A549 (cell line): Measurements from ENCODE around the gene PNLDC1. TPM values are rescaled to one million over a fixed set of nuclear protein-coding genes. Genes with fewer than 3 reads are reported as not detected.

Experiments used
- ATAC-seq, 2 experiments: fragments of 200-7000 bp in 1 of 2; fragments of >200 bp in 1 of 2; cut with Nextera tagmentation in 1 of 2; cut with Tn5 transposase in 1 of 2; 3 replicates each; pipeline versions ENCODE4 v1.8.0 to v1.9.1; 2018 to 2020; ENCODE audit warnings: mild to moderate bottlenecking in 1 of 2, moderate library complexity in 1 of 2
- CTCF ChIA-PET: fragments of 300-600 bp; sonication (Branson Sonifier 250); formaldehyde crosslinking; extraction: SDS; loops from one replicate; lab custom pipeline; 2021; ENCODE audit warnings: antibody characterized with exemption, inconsistent platforms; lab: Yijun Ruan, JAX
- POLR2A ChIA-PET: fragments of 350-600 bp; formaldehyde crosslinking; extraction: SDS; loops from one replicate; lab custom pipeline; 2021; ENCODE audit warnings: antibody characterized with exemption, inconsistent platforms; lab: Yijun Ruan, JAX
- DNase-seq, 2 experiments: peaks; one replicate each; pipeline versions ENCODE4 v3.0.0 to v3.0.0-alpha.2; 2011 to 2016; ENCODE audit warnings: low read depth in 1 of 2, low spot score in 1 of 2
- FAIRE-seq: peaks from 2 replicates; lab custom pipeline; 2011; peaks lifted over from hg19 to GRCh38; lab: Jason Lieb, UNC
- H3K27ac ChIP-seq, 2 experiments: fragments of >200 bp; sonication (Bioruptor Twin); formaldehyde crosslinking; 3 replicates each; pipeline ENCODE4 v1.5.1; 2016 to 2017
- H3K4me1 ChIP-seq: fragments of >200 bp; sonication (Bioruptor Twin); formaldehyde crosslinking; 3 replicates; pipeline ENCODE4 v1.6.1; 2016
- H3K4me2 ChIP-seq: fragments of >200 bp; sonication (Bioruptor Twin); formaldehyde crosslinking; 3 replicates; pipeline ENCODE4 v1.6.1; 2016
- H3K4me3 ChIP-seq: fragments of >200 bp; sonication (Bioruptor Twin); formaldehyde crosslinking; 3 replicates; pipeline ENCODE4 v1.5.1; 2016
- H3K9me3 ChIP-seq: fragments of >200 bp; sonication (Bioruptor Twin); formaldehyde crosslinking; 3 replicates; pipeline ENCODE4 v1.6.1; 2016
- ATOH8 ChIP-seq: fragments of 250-450 bp; sonication (Bioruptor Pico); IDR thresholded peaks from 2 replicates; pipeline ENCODE4 v1.5.0; 2020; ENCODE audit warnings: low read depth, mild to moderate bottlenecking, moderate library complexity
- BHLHE40 ChIP-seq: IDR thresholded peaks from 2 replicates; pipeline ENCODE4 v1.6.1; 2012; ENCODE audit warnings: low read depth, low read length, inconsistent platforms
- CBX2 ChIP-seq: fragments of 200-600 bp; sonication (generic); IDR thresholded peaks from 2 replicates; pipeline ENCODE4 v1.6.1; 2016; ENCODE audit warnings: low read depth, mild to moderate bottlenecking, borderline replicate concordance
- CHD2 ChIP-seq: fragments of 150-350 bp; IDR thresholded peaks from 2 replicates; pipeline ENCODE4 v1.6.1; 2014; ENCODE audit warnings: low read length; ENCODE audit not compliant: partially characterized antibody
- CHD4 ChIP-seq: fragments of 200-600 bp; sonication (generic); IDR thresholded peaks from 2 replicates; pipeline ENCODE4 v1.6.1; 2016; ENCODE audit warnings: antibody characterized with exemption, mild to moderate bottlenecking, borderline replicate concordance
- EHF ChIP-seq: fragments of 250-450 bp; sonication (Bioruptor Pico); IDR thresholded peaks from 2 replicates; pipeline ENCODE4 v1.5.0; 2020; ENCODE audit warnings: mild to moderate bottlenecking
- EP300 ChIP-seq, 2 experiments: fragments of >200 bp; sonication (Bioruptor Twin); formaldehyde crosslinking; IDR thresholded peaks; 2 replicates in 1 of 2; 3 replicates in 1 of 2; pipeline ENCODE4 v1.6.1; 2016 to 2017
- FOSB ChIP-seq: fragments of 250-450 bp; sonication (Bioruptor Pico); IDR thresholded peaks from 2 replicates; pipeline ENCODE4 v1.5.0; 2020; ENCODE audit warnings: mild to moderate bottlenecking, moderate library complexity
- FOSL2 ChIP-seq, 2 experiments: fragments of 450-650 bp in 1 of 2; fragments of >200 bp in 1 of 2; sonication (Bioruptor Twin) in 1 of 2; formaldehyde crosslinking; IDR thresholded peaks; 2 replicates each; pipeline versions ENCODE4 v1.5.0 to v1.6.1; 2016 to 2020; ENCODE audit warnings: mild to moderate bottlenecking in 1 of 2, moderate library complexity in 1 of 2
- GATA3 ChIP-seq: IDR thresholded peaks from 2 replicates; pipeline ENCODE4 v1.6.1; 2012; ENCODE audit warnings: borderline replicate concordance
- HDAC2 ChIP-seq: fragments of 200-600 bp; sonication (generic); IDR thresholded peaks from 2 replicates; pipeline ENCODE4 v1.6.1; 2016
- HES2 ChIP-seq: fragments of >200 bp; sonication (Bioruptor Twin); formaldehyde crosslinking; IDR thresholded peaks from 2 replicates; pipeline ENCODE4 v1.6.1; 2016
- HEYL ChIP-seq: fragments of 250-450 bp; sonication (Bioruptor Pico); IDR thresholded peaks from 2 replicates; pipeline ENCODE4 v1.8.0; 2021; ENCODE audit warnings: mild to moderate bottlenecking, moderate library complexity
- HOXB13 ChIP-seq: fragments of 250-450 bp; sonication (Bioruptor Pico); IDR thresholded peaks from 2 replicates; pipeline ENCODE4 v1.5.0; 2020; ENCODE audit warnings: low read depth, mild to moderate bottlenecking, moderate library complexity
- JUNB ChIP-seq: fragments of >200 bp; sonication (Bioruptor Twin); formaldehyde crosslinking; IDR thresholded peaks from 2 replicates; pipeline ENCODE4 v1.6.1; 2016
- MAZ ChIP-seq: fragments of 150-350 bp; IDR thresholded peaks from 2 replicates; pipeline ENCODE4 v1.6.1; 2014; ENCODE audit warnings: antibody characterized with exemption, low read depth, low read length, borderline replicate concordance
- MYC ChIP-seq: IDR thresholded peaks from 2 replicates; pipeline ENCODE4 v1.6.1; 2012; ENCODE audit warnings: mild to moderate bottlenecking, inconsistent platforms, low read length, improper control_type of control experiment, borderline replicate concordance
- NR3C1 ChIP-seq: fragments of >200 bp; sonication (Bioruptor Twin); formaldehyde crosslinking; IDR thresholded peaks from 3 replicates; pipeline ENCODE4 v1.6.1; 2017
- POLR2A ChIP-seq: IDR thresholded peaks from 2 replicates; pipeline ENCODE4 v1.6.1; 2012; ENCODE audit warnings: mild to moderate bottlenecking, low read length
- RARB ChIP-seq: fragments of 250-450 bp; sonication (Bioruptor Pico); IDR thresholded peaks from 2 replicates; pipeline ENCODE4 v1.8.0; 2021; ENCODE audit warnings: mild to moderate bottlenecking, moderate library complexity
- RCOR1 ChIP-seq: fragments of 150-350 bp; IDR thresholded peaks from 2 replicates; pipeline ENCODE4 v1.6.1; 2014; ENCODE audit warnings: antibody characterized with exemption, low read length, low read depth
- REST ChIP-seq: fragments of 200-600 bp; sonication (generic); IDR thresholded peaks from 2 replicates; pipeline ENCODE4 v1.6.1; 2016; ENCODE audit warnings: antibody characterized with exemption, mild to moderate bottlenecking, moderate library complexity
- SREBF2 ChIP-seq: fragments of 450-650 bp; IDR thresholded peaks from 2 replicates; pipeline ENCODE4 v1.6.1; 2014; ENCODE audit warnings: mild to moderate bottlenecking, moderate library complexity
- TFCP2L1 ChIP-seq: fragments of 250-450 bp; sonication (Bioruptor Pico); IDR thresholded peaks from 2 replicates; pipeline ENCODE4 v1.5.0; 2021; ENCODE audit warnings: mild to moderate bottlenecking
- ZC3H11A ChIP-seq: fragments of 450-650 bp; IDR thresholded peaks from 2 replicates; pipeline ENCODE4 v1.6.1; 2014; ENCODE audit warnings: antibody characterized with exemption, mild to moderate bottlenecking
- ZNF302 ChIP-seq: fragments of 250-450 bp; sonication (Bioruptor Pico); IDR thresholded peaks from 2 replicates; pipeline ENCODE4 v1.9.0; 2021; ENCODE audit warnings: inconsistent platforms, mild to moderate bottlenecking, moderate library complexity
- WGBS: methylation state at CpG from one replicate; pipeline ENCODE4 v1.1.6; 2017; ENCODE audit errors: missing lambda C conversion rate; 5-methylcytosine and 5-hydroxymethylcytosine counted together
- polyA plus RNA-seq, 4 experiments: library from polyadenylated mRNA; depleted of rRNA in 3 of 4; stranded (reverse); fragments of >200 nt; fragmentation: RNase III in 1 of 4; extraction: RNeasy Plus Mini Kit Qiagen cat#74134 plus additional on column Dnase treatment in 1 of 4; gene quantifications; 2 replicates in 3 of 4; 3 replicates in 1 of 4; pipeline ENCODE4 v1.2.3, GENCODE V29; 2011 to 2017

PNLDC1 gene
- polyA plus RNA-seq, 2 of the 4 experiments (the other 2 are of a cell fraction) = 0.09 to 0.13 TPM

- H3K27ac ChIP-seq = no peak overlapping the region
- FAIRE-seq (no peak), DNase-seq (no peak), ATAC-seq (no peak)
- TF ChIP-seq HEYL = no peak
- H3K4me1 ChIP-seq = peaks cover 14% of the 10 kb centered on the region
- H3K9me3 ChIP-seq = no peaks in the 10 kb centered on the region
- no peak overlapping the region for H3K4me3 ChIP-seq
- WGBS = 92% methylated on average over 4 of the region's 4 CpGs
- ChIA-PET POLR2A (no interaction called here), CTCF (interaction anchor here (0.6 kb wide), 1 partner anchor 245 kb away, joined by 4 read pairs; no protein-coding TSS in a partner anchor)
- H3K4me2 ChIP-seq = no peak overlapping the region
Measured at GRCh38 chr6:159756508-159756907, 43.6 kb upstream of the PNLDC1 start.

GRCh38 chr6:159758031-159759001, 41.8 kb upstream of the PNLDC1 start:
- H3K9me3 ChIP-seq = no peaks in the 10 kb centered on the region
- FAIRE-seq (no peak), DNase-seq (peak; percentile 16 to 33), ATAC-seq (peak in 1 of 2 experiments; percentile 7; a peak in 1 of 6 replicates)
- WGBS = 94% methylated on average over 7 of the region's 7 CpGs
- no peak overlapping the region for H3K27ac ChIP-seq
- ChIA-PET POLR2A (no interaction called here), CTCF (interaction anchor here (1.1 to 1.3 kb wide), 2 partner anchors 63 to 67 kb away, joined by 3 to 4 read pairs; no protein-coding TSS in a partner anchor)
- peaks cover 14% of the 10 kb centered on the region for H3K4me1 ChIP-seq
- no peak overlapping the region for H3K4me3 ChIP-seq
- no peak overlapping the region for H3K4me2 ChIP-seq
- TF ChIP-seq FOSL2 (IDR thresholded peaks at IDR 0.05) = no peak
- TF ChIP-seq FOSL2 (CRISPR knock-in tag; IDR thresholded peaks at IDR 0.05) = 0 out of 2 replicates have a peak, but pooled peaks have one; percentile 7
- TF ChIP-seq CHD2 = no peak

DNA sequence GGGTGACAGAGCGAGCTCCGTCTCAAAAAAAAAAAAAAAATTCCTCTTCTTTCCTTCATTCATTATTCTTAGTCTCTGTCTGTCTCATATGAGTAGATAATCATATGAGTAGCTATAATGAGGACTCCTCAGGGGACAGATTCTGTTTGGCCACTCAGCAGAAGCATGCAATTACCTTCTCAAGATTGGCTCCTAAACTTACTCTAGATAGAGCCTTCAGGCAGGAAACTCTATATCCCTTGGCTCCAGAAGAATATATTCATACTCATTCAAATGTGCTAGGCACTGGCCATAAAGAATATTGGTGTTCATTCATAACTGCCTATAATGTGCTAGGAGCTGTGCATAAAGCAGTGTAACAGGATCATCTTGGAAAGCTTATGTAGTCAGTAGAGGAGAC, 40.4 kb upstream of the PNLDC1 start:
- ChIA-PET POLR2A (no interaction called here), CTCF (interaction anchor here (1.1 to 1.3 kb wide), 3 partner anchors 12 to 68 kb away, joined by 3 to 4 read pairs (median 3); no protein-coding TSS in a partner anchor)
- TF ChIP-seq BHLHE40 (no peak), CHD4 (no peak), HDAC2 (no peak), EP300 (IDR thresholded peaks at IDR 0.05) (no peak), MYC (no peak), GATA3 (no peak), ZNF302 (CRISPR knock-in tag) (no peak), RARB (CRISPR knock-in tag) (no peak), POLR2A (no peak), JUNB (no peak), TFCP2L1 (CRISPR knock-in tag) (no peak), NR3C1 (no peak), HEYL (no peak), HOXB13 (no peak), RCOR1 (no peak)
- no peak overlapping the region; the same call in 2 of the 3 replicates for H3K4me2 ChIP-seq
- no peak overlapping the region for H3K27ac ChIP-seq
- H3K4me1 ChIP-seq = peaks cover 14% of the 10 kb centered on the region
- 68% methylated on average over 2 of the region's 2 CpGs for WGBS
- ATAC-seq = no peak
- no peak for DNase-seq
- H3K9me3 ChIP-seq = no peaks in the 10 kb centered on the region
- FAIRE-seq = no peak
- no peak overlapping the region for H3K4me3 ChIP-seq

- DNase-seq = peak in 1 of 2 experiments; percentile 16
- TF ChIP-seq RCOR1 = no peak
- no peak for TF ChIP-seq ZC3H11A
- TF ChIP-seq CBX2 = no peak
- TF ChIP-seq RARB (CRISPR knock-in tag) = no peak
- no peak for TF ChIP-seq EP300 (IDR thresholded peaks at IDR 0.05)
- TF ChIP-seq EHF = no peak
- TF ChIP-seq MAZ = no peak
- no peak for TF ChIP-seq ZNF302 (CRISPR knock-in tag)
- TF ChIP-seq ATOH8 (CRISPR knock-in tag) = no peak
- TF ChIP-seq HES2 = no peak
- no peak for TF ChIP-seq REST
- TF ChIP-seq SREBF2 = no peak
- TF ChIP-seq FOSB (CRISPR knock-in tag) = no peak
- TF ChIP-seq HDAC2 = no peak
- CTCF ChIA-PET = no interaction called here
Measured at GRCh38 chr6:159760602-159761057, 39.4 kb upstream of the PNLDC1 start.

More at GRCh38 chr6:159760602-159761057, 39.4 kb upstream of the PNLDC1 start:
- Histone ChIP-seq H3K4me2 (peak overlapping the region; percentile 87), H3K27ac (peak overlapping the region; percentile 87 to 94), H3K4me3 (peak overlapping the region; percentile 68; the same call in 2 of the 3 replicates), H3K4me1 (peaks cover 14% of the 10 kb centered on the region), H3K9me3 (no peaks in the 10 kb centered on the region)
- WGBS = 20% methylated on average over 3 of the region's 3 CpGs
- ATAC-seq (peak in 1 of 2 experiments; percentile 1; a peak in 1 of 6 replicates), FAIRE-seq (no peak)
- POLR2A ChIA-PET = interaction anchor here (2.1 kb wide), 1 partner anchor 30 kb away, joined by 13 read pairs; the partner anchor contains the start of genes MRPL18 and TCP1
